GM23338 (cell line): ENCODE measurements around the gene CYP2W1. TPM values are rescaled to one million over a fixed set of nuclear protein-coding genes. Genes with fewer than 3 reads are reported as not detected.

Experiments
- ATAC-seq: fragments of 200-7000 bp; cut with Tn5 transposase; 3 replicates; pipeline ENCODE4 v1.9.1; 2020
- DNase-seq: peaks from one replicate; pipeline ENCODE4 v3.0.0-alpha.2; 2015; ENCODE audit warnings: low spot score
- H2AFZ ChIP-seq: fragments of 200-600 bp; sonication (generic); 2 replicates; pipeline ENCODE4 v1.8.0; 2016; ENCODE audit warnings: antibody characterized with exemption, mild to moderate bottlenecking, moderate library complexity
- H3F3A ChIP-seq: fragments of 200-600 bp; sonication (generic); replicated peaks from 2 replicates; pipeline ENCODE4 v1.8.0; 2017; ENCODE audit warnings: antibody characterized with exemption, mixed run types, low read depth
- H3K27ac ChIP-seq: fragments of 200-600 bp; sonication (generic); 2 replicates; pipeline ENCODE4 v1.6.1; 2016; ENCODE audit warnings: low read depth
- H3K27me3 ChIP-seq: fragments of 200-600 bp; sonication (generic); 2 replicates; pipeline ENCODE4 v1.8.0; 2016; ENCODE audit warnings: mild to moderate bottlenecking, mixed run types, moderate library complexity; ENCODE audit not compliant: insufficient read depth
- H3K36me3 ChIP-seq: fragments of 200-600 bp; sonication (generic); 2 replicates; pipeline ENCODE4 v1.8.0; 2016; ENCODE audit warnings: mild to moderate bottlenecking; ENCODE audit not compliant: insufficient read depth
- H3K4me1 ChIP-seq: fragments of 200-600 bp; sonication (generic); 2 replicates; pipeline ENCODE4 v1.8.0; 2016; ENCODE audit warnings: mild to moderate bottlenecking, moderate library complexity; ENCODE audit not compliant: insufficient read depth
- H3K4me2 ChIP-seq: fragments of 200-600 bp; sonication (generic); 2 replicates; pipeline ENCODE4 v1.7.1; 2017; ENCODE audit warnings: mixed run types
- H3K4me3 ChIP-seq: fragments of 200-600 bp; sonication (generic); 2 replicates; pipeline ENCODE4 v1.6.1; 2016; ENCODE audit warnings: mixed run types
- H3K79me2 ChIP-seq: fragments of 200-600 bp; sonication (generic); replicated peaks from 2 replicates; pipeline ENCODE4 v1.8.0; 2017; ENCODE audit warnings: mild to moderate bottlenecking; ENCODE audit not compliant: insufficient read depth
- H3K9me2 ChIP-seq: fragments of 200-600 bp; sonication (generic); 2 replicates; pipeline ENCODE4 v1.8.0; 2017; ENCODE audit not compliant: insufficient read depth
- H4K20me1 ChIP-seq: fragments of 200-600 bp; sonication (generic); replicated peaks from 2 replicates; pipeline ENCODE4 v1.8.0; 2017; ENCODE audit warnings: mild to moderate bottlenecking; ENCODE audit not compliant: insufficient read depth
- H3K27ac Mint-ChIP-seq: 2 replicates; pipeline ENCODE4 v1.8.0; 2020; ENCODE audit warnings: inconsistent platforms, mild to moderate bottlenecking, moderate library complexity, mixed read lengths
- H3K27me3 Mint-ChIP-seq: 3 replicates; pipeline ENCODE4 v1.8.0; 2022; ENCODE audit warnings: low read depth, mild to moderate bottlenecking, moderate library complexity, mixed read lengths, inconsistent platforms; ENCODE audit not compliant: insufficient read depth, poor library complexity
- H3K36me3 Mint-ChIP-seq: 3 replicates; pipeline ENCODE4 v1.8.0; 2021; ENCODE audit warnings: low read depth, mild to moderate bottlenecking, inconsistent platforms, moderate library complexity, mixed read lengths
- H3K4me1 Mint-ChIP-seq: 3 replicates; pipeline ENCODE4 v1.8.0; 2020; ENCODE audit warnings: mild to moderate bottlenecking, inconsistent platforms, mixed read lengths
- H3K4me3 Mint-ChIP-seq: 3 replicates; pipeline ENCODE4 v1.8.0; 2021; ENCODE audit warnings: moderate library complexity, mild to moderate bottlenecking, inconsistent platforms, mixed read lengths
- H3K9me3 Mint-ChIP-seq: 3 replicates; pipeline ENCODE4 v1.8.0; 2020; ENCODE audit warnings: moderate library complexity, mild to moderate bottlenecking, inconsistent platforms, mixed read lengths
- CREB1 ChIP-seq: fragments of 250-450 bp; sonication (Bioruptor Pico); IDR thresholded peaks from 2 replicates; pipeline ENCODE4 v1.5.0; 2020; ENCODE audit warnings: low read depth, mild to moderate bottlenecking, moderate library complexity
- EZH2 ChIP-seq: fragments of 200-600 bp; sonication (generic); IDR thresholded peaks from one replicate; pipeline ENCODE4 v1.8.0; 2017; ENCODE audit warnings: antibody characterized with exemption, mild to moderate bottlenecking, low read depth; ENCODE audit not compliant: unreplicated experiment
- EZH2phosphoT487 ChIP-seq: fragments of 200-600 bp; sonication (generic); IDR thresholded peaks from one replicate; pipeline ENCODE4 v1.8.1; 2018; ENCODE audit warnings: antibody characterized with exemption; ENCODE audit not compliant: unreplicated experiment
- NANOG ChIP-seq: IDR thresholded peaks from 2 replicates; pipeline ENCODE4 v1.6.1; 2016; ENCODE audit warnings: antibody characterized with exemption, borderline replicate concordance
- STAT1 ChIP-seq: IDR thresholded peaks from one replicate; pipeline ENCODE4 v1.6.1; 2016; ENCODE audit warnings: antibody characterized with exemption; ENCODE audit not compliant: unreplicated experiment
- ZNF114 ChIP-seq: fragments of 250-450 bp; sonication (Bioruptor Pico); IDR thresholded peaks from 2 replicates; pipeline ENCODE4 v1.5.0; 2020; ENCODE audit warnings: mild to moderate bottlenecking, moderate library complexity
- ZNF331 ChIP-seq: fragments of 250-450 bp; sonication (Bioruptor Pico); IDR thresholded peaks from 2 replicates; pipeline ENCODE4 v1.5.0; 2020; ENCODE audit warnings: low read depth, mild to moderate bottlenecking, moderate library complexity
- long read RNA-seq: library from polyadenylated mRNA; unstranded; transcript quantifications from one replicate; pipeline ENCODE4 v2.0.0, GENCODE V29; 2020; ENCODE audit not compliant: unreplicated experiment
- polyA plus RNA-seq: library from polyadenylated mRNA; unstranded; fragments of >200 nt; fragmentation: Nextera tagmentation; extraction: Ambion mirVana; gene quantifications from 2 replicates; pipeline ENCODE4 v1.2.1, GENCODE V29; 2016
- total RNA-seq: library from RNA; depleted of rRNA; stranded (reverse); fragments of >200 nt; shearing (Covaris generic); gene quantifications from 2 replicates; pipeline ENCODE4 v1.2.3, GENCODE V29; 2014; rRNA removed
- TF ChIP-seq, protein P1 (sequence below), 2 experiments: fragments of 200-600 bp in 1 of 2; sonication (generic) in 1 of 2; conservative IDR thresholded peaks; 2 replicates each; pipeline versions ENCODE4 v1.5.1 to v1.6.1; 2016 to 2017; ENCODE audit warnings: antibody characterized with exemption in 2 of 2, low read depth in 2 of 2, mild to moderate bottlenecking in 2 of 2, moderate library complexity in 1 of 2
- TF ChIP-seq, protein P2 (sequence below): IDR thresholded peaks from 2 replicates; pipeline ENCODE4 v1.6.1; 2016; ENCODE audit warnings: antibody characterized with exemption
- TF ChIP-seq, protein P3 (sequence below): IDR thresholded peaks from one replicate; pipeline ENCODE4 v1.6.1; 2018; ENCODE audit warnings: antibody characterized with exemption; ENCODE audit not compliant: unreplicated experiment
- TF ChIP-seq, protein P4 (sequence below): fragments of 250-450 bp; sonication (Bioruptor Pico); IDR thresholded peaks from 2 replicates; pipeline ENCODE4 v1.5.0; 2020; ENCODE audit warnings: mild to moderate bottlenecking, moderate library complexity

The CYP2W1 gene, protein sequence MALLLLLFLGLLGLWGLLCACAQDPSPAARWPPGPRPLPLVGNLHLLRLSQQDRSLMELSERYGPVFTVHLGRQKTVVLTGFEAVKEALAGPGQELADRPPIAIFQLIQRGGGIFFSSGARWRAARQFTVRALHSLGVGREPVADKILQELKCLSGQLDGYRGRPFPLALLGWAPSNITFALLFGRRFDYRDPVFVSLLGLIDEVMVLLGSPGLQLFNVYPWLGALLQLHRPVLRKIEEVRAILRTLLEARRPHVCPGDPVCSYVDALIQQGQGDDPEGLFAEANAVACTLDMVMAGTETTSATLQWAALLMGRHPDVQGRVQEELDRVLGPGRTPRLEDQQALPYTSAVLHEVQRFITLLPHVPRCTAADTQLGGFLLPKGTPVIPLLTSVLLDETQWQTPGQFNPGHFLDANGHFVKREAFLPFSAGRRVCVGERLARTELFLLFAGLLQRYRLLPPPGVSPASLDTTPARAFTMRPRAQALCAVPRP
- not detected in 2 replicates for total RNA-seq
- not detected in 2 replicates for polyA plus RNA-seq
- long read RNA-seq, result 0 reads

DNA sequence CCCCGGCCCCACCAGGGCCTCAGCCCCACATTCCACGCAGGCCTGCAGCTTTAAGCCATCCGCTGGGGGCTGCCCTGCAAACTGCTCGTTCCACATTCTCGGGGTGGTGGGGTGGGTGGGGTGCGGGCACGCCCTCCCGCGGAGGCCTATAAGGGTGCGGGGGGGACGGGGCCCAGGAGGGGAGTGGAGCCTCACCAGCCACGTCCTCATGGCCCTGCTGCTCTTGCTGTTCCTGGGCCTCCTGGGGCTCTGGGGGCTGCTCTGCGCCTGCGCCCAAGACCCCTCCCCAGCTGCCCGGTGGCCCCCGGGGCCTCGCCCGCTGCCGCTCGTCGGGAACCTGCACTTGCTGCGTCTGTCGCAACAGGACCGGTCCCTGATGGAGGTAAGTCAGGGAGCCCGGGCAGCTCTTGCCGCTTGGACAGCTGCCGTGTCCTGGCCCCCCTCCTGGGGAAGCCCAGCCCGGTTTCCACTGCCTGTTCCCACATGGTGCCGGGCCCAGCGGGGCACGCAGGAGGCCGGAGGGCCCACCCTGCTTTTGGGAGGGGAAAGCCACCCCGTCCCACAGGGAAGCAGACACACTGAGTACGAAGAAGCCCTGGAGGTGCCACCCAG is at the start of gene CYP2W1:
Gene CYP2W1, plus strand, starts transcription at position 178 of the 612 bp plus-strand sequence. Its CDS starts 31 bp downstream, at position 209.
- Histone ChIP-seq H3F3A (no peaks in the 10 kb centered on the region), H3K27me3 (no peaks in the 10 kb centered on the region), H3K27ac (no peak within 1 kb of the TSS), H3K36me3 (no peaks in the 10 kb centered on the region), H3K4me1 (no peaks in the 10 kb centered on the region), H4K20me1 (no peaks in the 10 kb centered on the region), H3K4me3 (no peak within 1 kb of the TSS), H3K4me2 (no peak within 1 kb of the TSS), H3K9me2 (no peaks in the 10 kb centered on the region), H3K79me2 (no peaks in the 10 kb centered on the region), H2AFZ (no peak within 1 kb of the TSS)
- Mint-ChIP-seq H3K27ac (no peak within 1 kb of the TSS), H3K4me3 (no peak within 1 kb of the TSS), H3K27me3 (no peaks in the 10 kb centered on the region), H3K9me3 (no peaks in the 10 kb centered on the region; the same call in 2 of the 3 replicates), H3K36me3 (no peaks in the 10 kb centered on the region), H3K4me1 (peaks cover 2% of the 10 kb centered on the region; the same call in 2 of the 3 replicates)
- ATAC-seq (no peak), DNase-seq (no peak)
- TF ChIP-seq, protein P1, sequence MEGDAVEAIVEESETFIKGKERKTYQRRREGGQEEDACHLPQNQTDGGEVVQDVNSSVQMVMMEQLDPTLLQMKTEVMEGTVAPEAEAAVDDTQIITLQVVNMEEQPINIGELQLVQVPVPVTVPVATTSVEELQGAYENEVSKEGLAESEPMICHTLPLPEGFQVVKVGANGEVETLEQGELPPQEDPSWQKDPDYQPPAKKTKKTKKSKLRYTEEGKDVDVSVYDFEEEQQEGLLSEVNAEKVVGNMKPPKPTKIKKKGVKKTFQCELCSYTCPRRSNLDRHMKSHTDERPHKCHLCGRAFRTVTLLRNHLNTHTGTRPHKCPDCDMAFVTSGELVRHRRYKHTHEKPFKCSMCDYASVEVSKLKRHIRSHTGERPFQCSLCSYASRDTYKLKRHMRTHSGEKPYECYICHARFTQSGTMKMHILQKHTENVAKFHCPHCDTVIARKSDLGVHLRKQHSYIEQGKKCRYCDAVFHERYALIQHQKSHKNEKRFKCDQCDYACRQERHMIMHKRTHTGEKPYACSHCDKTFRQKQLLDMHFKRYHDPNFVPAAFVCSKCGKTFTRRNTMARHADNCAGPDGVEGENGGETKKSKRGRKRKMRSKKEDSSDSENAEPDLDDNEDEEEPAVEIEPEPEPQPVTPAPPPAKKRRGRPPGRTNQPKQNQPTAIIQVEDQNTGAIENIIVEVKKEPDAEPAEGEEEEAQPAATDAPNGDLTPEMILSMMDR (conservative IDR thresholded peaks at IDR 0.05; ENCODE audit: low read depth in 2 of 2), result no peak
- TF ChIP-seq, protein P2, sequence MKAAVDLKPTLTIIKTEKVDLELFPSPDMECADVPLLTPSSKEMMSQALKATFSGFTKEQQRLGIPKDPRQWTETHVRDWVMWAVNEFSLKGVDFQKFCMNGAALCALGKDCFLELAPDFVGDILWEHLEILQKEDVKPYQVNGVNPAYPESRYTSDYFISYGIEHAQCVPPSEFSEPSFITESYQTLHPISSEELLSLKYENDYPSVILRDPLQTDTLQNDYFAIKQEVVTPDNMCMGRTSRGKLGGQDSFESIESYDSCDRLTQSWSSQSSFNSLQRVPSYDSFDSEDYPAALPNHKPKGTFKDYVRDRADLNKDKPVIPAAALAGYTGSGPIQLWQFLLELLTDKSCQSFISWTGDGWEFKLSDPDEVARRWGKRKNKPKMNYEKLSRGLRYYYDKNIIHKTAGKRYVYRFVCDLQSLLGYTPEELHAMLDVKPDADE, result no peak
- TF ChIP-seq ZNF114 (CRISPR knock-in tag) (no peak), CREB1 (CRISPR knock-in tag) (no peak), STAT1 (no peak), EZH2phosphoT487 (no peak), NANOG (no peak), ZNF331 (CRISPR knock-in tag) (no peak), EZH2 (no peak)
- TF ChIP-seq, protein P3, sequence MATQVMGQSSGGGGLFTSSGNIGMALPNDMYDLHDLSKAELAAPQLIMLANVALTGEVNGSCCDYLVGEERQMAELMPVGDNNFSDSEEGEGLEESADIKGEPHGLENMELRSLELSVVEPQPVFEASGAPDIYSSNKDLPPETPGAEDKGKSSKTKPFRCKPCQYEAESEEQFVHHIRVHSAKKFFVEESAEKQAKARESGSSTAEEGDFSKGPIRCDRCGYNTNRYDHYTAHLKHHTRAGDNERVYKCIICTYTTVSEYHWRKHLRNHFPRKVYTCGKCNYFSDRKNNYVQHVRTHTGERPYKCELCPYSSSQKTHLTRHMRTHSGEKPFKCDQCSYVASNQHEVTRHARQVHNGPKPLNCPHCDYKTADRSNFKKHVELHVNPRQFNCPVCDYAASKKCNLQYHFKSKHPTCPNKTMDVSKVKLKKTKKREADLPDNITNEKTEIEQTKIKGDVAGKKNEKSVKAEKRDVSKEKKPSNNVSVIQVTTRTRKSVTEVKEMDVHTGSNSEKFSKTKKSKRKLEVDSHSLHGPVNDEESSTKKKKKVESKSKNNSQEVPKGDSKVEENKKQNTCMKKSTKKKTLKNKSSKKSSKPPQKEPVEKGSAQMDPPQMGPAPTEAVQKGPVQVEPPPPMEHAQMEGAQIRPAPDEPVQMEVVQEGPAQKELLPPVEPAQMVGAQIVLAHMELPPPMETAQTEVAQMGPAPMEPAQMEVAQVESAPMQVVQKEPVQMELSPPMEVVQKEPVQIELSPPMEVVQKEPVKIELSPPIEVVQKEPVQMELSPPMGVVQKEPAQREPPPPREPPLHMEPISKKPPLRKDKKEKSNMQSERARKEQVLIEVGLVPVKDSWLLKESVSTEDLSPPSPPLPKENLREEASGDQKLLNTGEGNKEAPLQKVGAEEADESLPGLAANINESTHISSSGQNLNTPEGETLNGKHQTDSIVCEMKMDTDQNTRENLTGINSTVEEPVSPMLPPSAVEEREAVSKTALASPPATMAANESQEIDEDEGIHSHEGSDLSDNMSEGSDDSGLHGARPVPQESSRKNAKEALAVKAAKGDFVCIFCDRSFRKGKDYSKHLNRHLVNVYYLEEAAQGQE, result no peak
- TF ChIP-seq, protein P4, sequence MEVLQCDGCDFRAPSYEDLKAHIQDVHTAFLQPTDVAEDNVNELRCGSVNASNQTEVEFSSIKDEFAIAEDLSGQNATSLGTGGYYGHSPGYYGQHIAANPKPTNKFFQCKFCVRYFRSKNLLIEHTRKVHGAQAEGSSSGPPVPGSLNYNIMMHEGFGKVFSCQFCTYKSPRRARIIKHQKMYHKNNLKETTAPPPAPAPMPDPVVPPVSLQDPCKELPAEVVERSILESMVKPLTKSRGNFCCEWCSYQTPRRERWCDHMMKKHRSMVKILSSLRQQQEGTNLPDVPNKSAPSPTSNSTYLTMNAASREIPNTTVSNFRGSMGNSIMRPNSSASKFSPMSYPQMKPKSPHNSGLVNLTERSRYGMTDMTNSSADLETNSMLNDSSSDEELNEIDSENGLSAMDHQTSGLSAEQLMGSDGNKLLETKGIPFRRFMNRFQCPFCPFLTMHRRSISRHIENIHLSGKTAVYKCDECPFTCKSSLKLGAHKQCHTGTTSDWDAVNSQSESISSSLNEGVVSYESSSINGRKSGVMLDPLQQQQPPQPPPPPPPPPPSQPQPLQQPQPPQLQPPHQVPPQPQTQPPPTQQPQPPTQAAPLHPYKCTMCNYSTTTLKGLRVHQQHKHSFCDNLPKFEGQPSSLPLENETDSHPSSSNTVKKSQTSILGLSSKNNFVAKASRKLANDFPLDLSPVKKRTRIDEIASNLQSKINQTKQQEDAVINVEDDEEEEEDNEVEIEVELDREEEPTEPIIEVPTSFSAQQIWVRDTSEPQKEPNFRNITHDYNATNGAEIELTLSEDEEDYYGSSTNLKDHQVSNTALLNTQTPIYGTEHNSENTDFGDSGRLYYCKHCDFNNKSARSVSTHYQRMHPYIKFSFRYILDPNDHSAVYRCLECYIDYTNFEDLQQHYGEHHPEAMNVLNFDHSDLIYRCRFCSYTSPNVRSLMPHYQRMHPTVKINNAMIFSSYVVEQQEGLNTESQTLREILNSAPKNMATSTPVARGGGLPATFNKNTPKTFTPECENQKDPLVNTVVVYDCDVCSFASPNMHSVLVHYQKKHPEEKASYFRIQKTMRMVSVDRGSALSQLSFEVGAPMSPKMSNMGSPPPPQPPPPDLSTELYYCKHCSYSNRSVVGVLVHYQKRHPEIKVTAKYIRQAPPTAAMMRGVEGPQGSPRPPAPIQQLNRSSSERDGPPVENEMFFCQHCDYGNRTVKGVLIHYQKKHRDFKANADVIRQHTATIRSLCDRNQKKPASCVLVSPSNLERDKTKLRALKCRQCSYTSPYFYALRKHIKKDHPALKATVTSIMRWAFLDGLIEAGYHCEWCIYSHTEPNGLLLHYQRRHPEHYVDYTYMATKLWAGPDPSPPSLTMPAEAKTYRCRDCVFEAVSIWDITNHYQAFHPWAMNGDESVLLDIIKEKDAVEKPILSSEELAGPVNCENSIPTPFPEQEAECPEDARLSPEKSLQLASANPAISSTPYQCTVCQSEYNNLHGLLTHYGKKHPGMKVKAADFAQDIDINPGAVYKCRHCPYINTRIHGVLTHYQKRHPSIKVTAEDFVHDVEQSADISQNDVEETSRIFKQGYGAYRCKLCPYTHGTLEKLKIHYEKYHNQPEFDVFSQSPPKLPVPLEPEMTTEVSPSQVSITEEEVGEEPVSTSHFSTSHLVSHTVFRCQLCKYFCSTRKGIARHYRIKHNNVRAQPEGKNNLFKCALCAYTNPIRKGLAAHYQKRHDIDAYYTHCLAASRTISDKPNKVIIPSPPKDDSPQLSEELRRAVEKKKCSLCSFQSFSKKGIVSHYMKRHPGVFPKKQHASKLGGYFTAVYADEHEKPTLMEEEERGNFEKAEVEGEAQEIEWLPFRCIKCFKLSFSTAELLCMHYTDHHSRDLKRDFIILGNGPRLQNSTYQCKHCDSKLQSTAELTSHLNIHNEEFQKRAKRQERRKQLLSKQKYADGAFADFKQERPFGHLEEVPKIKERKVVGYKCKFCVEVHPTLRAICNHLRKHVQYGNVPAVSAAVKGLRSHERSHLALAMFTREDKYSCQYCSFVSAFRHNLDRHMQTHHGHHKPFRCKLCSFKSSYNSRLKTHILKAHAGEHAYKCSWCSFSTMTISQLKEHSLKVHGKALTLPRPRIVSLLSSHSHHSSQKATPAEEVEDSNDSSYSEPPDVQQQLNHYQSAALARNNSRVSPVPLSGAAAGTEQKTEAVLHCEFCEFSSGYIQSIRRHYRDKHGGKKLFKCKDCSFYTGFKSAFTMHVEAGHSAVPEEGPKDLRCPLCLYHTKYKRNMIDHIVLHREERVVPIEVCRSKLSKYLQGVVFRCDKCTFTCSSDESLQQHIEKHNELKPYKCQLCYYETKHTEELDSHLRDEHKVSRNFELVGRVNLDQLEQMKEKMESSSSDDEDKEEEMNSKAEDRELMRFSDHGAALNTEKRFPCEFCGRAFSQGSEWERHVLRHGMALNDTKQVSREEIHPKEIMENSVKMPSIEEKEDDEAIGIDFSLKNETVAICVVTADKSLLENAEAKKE (CRISPR knock-in tag), result no peak
